HG03097 (cell line): Measurements from ENCODE around the gene CLSTN3.
"Not testable (repeated sequence)": the region's sequence is repeated elsewhere in the genome, so short reads cannot be mapped to it uniquely, and the experiment has no call there.

Source experiments
- ATAC-seq: cut with Tn5 transposase; IDR thresholded peaks from one replicate; pipeline ENCODE4 v1.9.1; 2021; ENCODE audit not compliant: unreplicated experiment, low FRiP score

CLSTN3 gene

GRCh38 chr12:7180685-7181084 is 50.5 kb downstream of the CLSTN3 start:
- no peak for ATAC-seq

GRCh38 chr12:7186058-7186457 is 55.9 kb downstream of the CLSTN3 start:
- not testable (repeated sequence) for ATAC-seq

- ATAC-seq = no peak
Measured at GRCh38 chr12:7188562-7189397, 58.6 kb downstream of the CLSTN3 start.

- peak; percentile 84 for ATAC-seq
Measured at GRCh38 chr12:7189398-7190267, 59.5 kb downstream of the CLSTN3 start, which contains the start of gene PEX5. Gene PEX5, plus strand, starts transcription at chr12:7189686. Its CDS starts 692 bp downstream, at chr12:7190378.

- ATAC-seq = no peak
Measured at GRCh38 chr12:7190268-7191055, 60.3 kb downstream of the CLSTN3 start.

GRCh38 chr12:7193674-7194073 is 63.5 kb downstream of the CLSTN3 start:
- no peak for ATAC-seq

- ATAC-seq = no peak
Measured at GRCh38 chr12:7197841-7198240, 67.7 kb downstream of the CLSTN3 start.

GRCh38 chr12:7203109-7203508 is 72.9 kb downstream of the CLSTN3 start:
- ATAC-seq = no peak

- no peak for ATAC-seq
Measured at GRCh38 chr12:7205091-7205490, 74.9 kb downstream of the CLSTN3 start.

GRCh38 chr12:7206691-7207090 is 76.5 kb downstream of the CLSTN3 start:
- no peak for ATAC-seq

GRCh38 chr12:7207866-7208625 is 77.9 kb downstream of the CLSTN3 start:
- ATAC-seq = no peak
